Stimulated activated CD8-positive, alpha-beta memory T cell treated with anti-CD3 and anti-CD28 coated beads, Interleukin-12 subunit alpha, Interleukin-12 subunit beta, amount 100 ng/mL, for 4 hours (primary cell): ENCODE results near the gene RIOK2.

Experiments used
- DNase-seq: peaks from one replicate; pipeline ENCODE4 v3.0.0-alpha.2; 2020; ENCODE audit warnings: low read depth

Gene RIOK2

DNA sequence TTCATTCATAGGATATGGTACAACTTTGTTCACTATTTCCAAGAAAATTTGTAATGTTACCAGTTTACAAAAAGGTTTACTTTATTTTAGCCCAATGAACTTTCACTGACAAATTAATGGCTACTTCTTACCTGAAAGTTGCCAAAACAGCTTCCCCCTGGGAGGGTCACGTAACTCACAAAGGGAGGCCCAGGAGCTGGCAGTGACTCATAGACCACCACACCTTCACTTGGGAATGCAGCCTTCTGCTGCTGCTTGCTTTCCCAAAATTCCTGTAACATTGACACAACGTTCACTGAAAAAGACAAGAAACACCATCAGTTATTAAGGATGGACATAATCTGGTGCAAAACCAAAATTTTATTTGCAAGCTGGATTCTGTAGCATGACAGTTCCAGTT is 58.7 kb downstream of the RIOK2 start:
- no peak for DNase-seq

DNA sequence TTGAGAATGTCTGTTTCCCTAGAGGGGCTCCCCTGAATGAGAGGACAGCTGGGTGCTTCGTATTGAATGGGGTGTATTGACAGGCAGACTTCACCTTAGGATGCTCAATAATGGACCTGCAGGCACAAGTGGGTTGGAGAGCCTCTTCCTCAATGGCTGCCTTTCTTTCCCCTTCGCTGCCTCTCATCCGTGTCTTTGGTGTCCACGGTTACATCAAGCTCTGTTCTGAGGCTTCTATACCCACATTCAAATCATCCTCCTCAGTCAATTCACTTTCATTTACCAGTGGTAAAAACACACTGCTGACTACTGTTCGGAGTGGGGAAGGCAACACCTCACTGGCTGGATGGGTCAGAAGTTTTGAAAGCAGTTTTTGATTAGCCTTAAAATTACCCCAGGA is 61.2 kb downstream of the RIOK2 start:
- no peak for DNase-seq

GRCh38 chr5:97120195-97120594 is 62.9 kb downstream of the RIOK2 start:
- no peak for DNase-seq

- no peak for DNase-seq
Observed at GRCh38 chr5:97119007-97119390, 64.0 kb downstream of the RIOK2 start.

DNA sequence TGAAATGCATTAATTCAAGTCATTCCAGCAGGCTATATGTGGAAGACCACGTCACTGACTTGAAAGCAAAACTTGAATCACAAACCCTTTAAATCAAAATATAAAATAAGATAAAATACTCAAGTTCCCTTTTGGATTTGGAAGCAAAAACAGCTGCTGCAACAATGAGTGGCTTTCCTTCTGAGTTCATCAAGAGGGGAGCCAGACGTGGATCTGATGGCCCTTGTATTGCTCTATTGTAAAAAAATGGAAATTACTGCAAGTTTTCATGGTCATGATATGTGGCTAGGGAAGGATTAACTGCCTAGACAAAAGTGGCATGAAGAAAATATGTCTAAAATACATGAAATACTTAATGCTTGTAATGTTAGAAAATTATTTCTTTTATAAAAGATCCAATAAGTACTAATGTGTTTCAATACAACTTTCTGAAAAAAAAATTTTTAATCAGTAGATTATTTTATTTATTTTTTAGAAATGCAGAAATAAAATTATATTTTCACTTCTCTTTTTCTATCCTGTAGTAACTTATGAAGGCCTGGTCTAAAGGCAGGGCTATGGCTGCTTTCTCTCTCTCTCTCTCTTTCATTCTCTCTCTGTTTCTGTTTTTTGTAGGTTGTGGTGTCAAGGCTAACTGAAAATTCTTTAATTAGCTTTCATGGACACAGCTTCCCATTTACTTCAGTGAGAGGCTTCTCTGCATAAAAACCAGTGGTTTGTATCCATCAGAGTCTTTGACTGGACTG is 64.6 kb downstream of the RIOK2 start:
- no peak for DNase-seq

DNA sequence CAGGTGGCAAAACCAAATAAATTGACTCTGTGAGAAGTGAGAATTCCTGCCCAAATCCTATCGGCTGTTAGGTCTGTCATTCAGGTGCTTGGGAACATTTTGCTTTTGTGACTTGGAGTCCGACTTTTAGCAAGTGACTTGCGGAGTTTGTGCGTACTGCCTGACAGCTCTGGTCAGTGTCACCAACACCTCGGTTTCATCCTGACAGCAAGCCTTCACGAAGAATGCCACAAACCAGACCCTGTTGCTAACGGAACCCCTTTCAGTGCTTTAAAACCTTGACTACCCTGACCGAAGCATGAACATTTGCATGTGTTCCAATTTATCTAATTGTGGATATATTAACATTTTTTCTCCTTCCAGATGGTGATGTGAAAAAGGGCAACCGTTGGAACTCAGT is 67.1 kb downstream of the RIOK2 start:
- DNase-seq = no peak

GRCh38 chr5:97112230-97112629 is 70.8 kb downstream of the RIOK2 start:
- no peak for DNase-seq

GRCh38 chr5:97111616-97112015 is 71.4 kb downstream of the RIOK2 start:
- no peak for DNase-seq

- DNase-seq = no peak
Observed at GRCh38 chr5:97111004-97111403, 72.0 kb downstream of the RIOK2 start.
